T-helper 2 cell treated with Interferon-gamma antibody and Interleukin-4, amounts not matched to agents 100 ng/mL and 5 ng/mL, for 36 hours (primary cell): Measurements from ENCODE around the gene SIRPA. TPM values are rescaled to one million over a fixed set of nuclear protein-coding genes. Genes with fewer than 3 reads are reported as not detected.

Experiments
- intact Hi-C: fragments of 100-400 bp; cut with micrococcal nuclease; formaldehyde crosslinking; loops from one replicate; pipeline ENCODE4 v1.15.1; 2023
- total RNA-seq: library from RNA; stranded (reverse); gene quantifications from 2 replicates; pipeline ENCODE4 v1.2.3, GENCODE V29; 2022

The SIRPA gene
- total RNA-seq, 1 donor from 2014 or later, result not detected

DNA sequence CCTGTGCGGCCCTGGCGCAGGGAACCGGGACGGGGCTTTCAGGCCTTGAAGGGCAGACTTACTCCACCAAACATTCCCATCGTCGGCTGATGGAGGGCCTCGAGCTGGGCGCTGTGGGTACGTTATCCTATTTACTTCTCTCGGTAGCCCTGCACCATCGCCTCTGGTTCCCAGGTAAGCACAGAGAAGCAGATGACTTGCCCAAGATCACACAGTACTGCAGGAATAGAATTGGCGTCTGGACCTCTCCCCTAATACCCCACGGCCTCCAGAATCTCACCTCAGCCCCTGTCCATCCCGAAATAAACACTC is 52.3 kb downstream of the SIRPA start:
- intact Hi-C loops, result no loop called here

DNA sequence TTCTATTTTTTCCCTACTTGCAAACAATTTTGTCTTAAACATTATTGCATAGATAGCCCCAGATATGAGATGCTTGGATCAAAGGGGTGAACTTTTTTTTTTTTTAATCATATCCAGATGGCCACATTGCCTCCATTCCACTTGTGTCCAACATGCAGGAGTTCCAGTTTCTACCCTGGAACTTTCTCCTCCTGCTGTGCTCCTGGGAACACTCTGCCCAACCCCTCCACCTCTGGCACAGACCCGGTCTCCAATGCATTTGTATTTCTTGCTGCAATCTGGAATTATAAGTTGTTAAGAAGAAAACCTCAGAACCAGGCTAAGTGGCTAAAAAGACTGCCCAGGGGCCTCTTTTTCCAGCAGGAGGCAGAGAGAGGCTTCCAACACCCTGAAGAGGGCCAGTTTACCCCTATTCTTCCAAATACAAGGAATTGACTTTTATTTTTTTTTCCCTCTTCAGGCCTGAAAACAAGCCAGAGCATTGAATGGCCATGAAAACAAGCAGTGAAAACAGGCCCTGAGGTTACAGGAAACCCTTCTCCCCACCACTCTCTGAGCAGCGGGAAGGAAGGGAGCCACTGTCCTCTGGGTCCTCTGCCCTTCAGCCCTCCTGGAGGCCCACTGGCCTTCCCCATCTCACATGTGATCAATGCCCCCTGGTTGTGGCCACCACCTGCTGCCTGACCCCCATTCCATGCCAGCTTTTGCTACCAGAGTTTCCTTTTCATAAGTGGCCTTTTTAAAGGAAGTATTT is 54.3 kb downstream of the SIRPA start:
- intact Hi-C loops, result no loop called here

GRCh38 chr20:1950836-1951235 is 55.6 kb downstream of the SIRPA start:
- intact Hi-C loops, result no loop called here

DNA sequence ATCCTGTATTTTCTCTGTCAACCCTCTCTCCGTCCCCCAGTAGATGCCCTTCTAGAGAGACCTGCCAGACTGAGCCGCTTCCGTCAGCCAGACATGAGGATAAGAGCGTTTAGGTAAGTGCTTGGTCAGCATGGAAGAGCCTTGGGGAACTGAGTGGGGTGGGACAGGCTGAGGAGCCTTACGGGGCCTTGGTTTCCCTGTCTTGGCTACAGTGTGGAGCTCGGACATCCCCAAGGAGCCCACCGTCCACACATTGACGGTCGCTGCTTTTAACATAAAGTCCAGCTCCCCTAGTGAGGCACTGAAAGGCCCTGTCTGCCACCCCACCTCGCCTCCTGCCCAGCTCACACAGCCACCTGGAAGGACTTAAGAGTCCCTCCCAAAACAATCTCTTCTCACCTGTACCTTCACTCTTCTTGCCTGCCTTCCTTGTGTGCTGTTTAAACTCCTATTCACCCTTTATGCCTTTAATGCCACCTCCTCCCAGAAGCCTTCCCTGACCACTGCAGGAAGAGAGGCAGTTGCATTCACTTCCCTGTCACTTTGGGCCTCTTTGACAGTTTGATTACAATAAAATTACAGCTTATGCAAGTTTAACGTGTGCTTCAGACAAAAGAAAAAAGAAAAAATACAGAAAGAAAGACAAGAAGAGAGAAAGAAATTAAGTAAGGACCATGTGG is 56.4 kb downstream of the SIRPA start:
- intact Hi-C loops, result no loop called here

DNA sequence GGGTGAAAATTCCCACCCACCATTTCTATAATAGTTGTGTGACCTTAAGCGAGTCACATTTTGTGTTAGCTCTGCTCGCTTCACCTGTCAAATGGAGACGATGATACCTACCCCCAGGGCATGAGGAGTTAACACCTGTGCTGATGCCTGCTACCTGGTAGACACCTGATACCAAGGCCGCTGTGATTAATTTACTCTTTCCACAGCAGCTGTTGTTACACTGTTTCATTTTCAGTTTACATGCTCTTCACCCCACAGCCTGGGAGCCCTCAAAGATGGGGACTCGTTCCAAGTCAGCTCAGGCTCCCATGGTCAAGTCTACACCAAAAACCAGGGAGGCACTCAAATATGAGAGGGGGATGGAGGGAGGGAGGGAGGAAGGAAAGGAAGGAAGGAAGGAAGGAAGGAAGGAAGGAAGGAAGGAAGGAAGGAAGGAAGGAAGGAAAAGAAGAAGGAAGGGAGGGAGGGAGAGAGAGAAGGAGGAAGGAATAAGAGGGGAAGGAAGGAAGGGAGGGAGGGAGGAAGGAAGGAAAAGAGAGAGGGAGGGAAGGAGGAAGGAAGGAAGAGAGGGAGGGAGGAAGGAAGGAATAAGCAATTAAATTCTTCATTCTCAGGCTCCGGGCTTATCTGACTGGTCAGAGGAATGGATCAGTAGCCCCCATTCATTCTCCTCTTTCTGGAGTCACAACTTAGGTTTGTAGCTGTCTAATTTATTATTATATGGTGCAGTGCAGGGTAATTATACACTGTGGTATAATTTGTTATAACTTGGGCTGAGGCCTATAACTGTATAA is 57.7 kb downstream of the SIRPA start:
- intact Hi-C loops, result no loop called here

DNA sequence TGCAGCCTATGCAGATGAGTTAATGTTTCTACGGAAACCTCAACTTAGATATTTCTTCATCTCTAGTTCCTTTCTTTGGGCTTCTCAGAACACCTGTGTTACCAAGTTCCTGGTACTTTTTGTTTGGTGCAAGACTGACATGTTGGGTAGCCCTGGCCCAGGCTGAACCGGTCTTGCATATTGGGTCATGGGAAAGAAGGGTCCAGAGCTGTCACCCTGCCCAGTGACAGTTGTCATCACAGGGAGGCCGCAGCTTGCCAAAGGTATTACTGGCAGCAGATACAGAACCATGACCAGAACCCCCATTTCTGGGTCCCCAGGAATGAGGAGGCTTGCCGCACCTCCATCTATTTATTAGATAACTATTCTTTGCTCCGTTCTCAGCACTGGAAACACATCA is 58.4 kb downstream of the SIRPA start:
- intact Hi-C loops, result no loop called here

DNA sequence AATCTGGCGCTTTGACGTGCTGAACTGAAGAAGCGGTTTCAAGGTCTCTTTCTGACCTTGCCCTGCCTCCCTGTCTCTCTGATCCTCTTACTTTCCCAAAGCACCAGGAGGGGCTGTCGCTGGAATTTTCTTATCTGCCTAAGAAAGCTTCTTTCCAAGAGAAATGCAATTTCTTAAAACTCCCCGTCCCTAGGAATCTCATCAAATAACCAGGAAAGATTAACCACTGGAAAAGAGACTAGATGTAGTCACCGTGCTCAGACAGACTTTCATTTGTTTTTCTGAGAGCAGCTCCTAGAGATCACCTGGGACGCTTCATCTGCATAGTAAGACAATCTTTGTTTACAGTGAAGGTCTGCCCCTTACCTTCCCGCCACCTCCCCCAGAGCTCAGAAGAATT is 60.0 kb downstream of the SIRPA start:
- intact Hi-C loops, result no loop called here

- intact Hi-C loops, result no loop called here
Observed at GRCh38 chr20:1958426-1958825, 63.2 kb downstream of the SIRPA start.

DNA sequence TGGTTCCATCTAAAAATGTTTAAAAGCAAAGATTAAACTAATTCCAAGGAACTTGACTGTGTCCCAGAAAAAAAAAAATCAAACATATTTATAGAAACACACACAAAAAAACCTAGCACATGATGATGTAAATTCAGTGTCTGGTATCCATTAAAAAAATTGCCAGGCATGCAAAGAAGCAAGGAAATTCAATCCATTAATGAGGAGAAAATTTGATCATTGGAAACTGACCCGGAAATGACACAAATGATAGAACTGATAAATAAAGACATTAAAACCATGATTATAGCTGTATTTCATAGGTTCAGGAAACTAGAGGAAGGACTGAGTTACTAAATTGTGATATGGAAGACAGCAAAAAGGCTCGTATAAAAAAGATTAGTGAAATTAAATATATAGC is 63.9 kb downstream of the SIRPA start:
- intact Hi-C loops, result no loop called here

- intact Hi-C loops, result no loop called here
Observed at GRCh38 chr20:1961374-1961773, 66.2 kb downstream of the SIRPA start.

DNA sequence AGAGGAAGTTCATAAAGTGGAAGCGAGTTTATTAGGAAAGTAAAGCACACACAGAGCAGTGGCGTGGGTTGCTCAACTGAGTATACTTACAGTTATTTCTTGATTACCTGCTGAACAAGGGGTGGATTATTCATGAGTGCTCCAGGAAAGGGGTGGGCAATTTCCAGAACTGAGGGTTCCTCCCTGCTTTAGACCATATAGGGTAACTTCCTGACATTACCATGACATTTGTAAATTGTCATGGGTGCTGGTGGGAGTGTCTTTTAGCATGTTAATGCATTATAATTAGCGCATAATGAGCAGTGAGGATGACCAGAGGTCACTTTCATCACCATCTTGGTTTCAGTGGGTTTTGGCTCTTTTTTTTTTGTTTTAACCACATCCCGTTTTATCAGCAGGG is 68.9 kb downstream of the SIRPA start:
- intact Hi-C loops, result no loop called here

DNA sequence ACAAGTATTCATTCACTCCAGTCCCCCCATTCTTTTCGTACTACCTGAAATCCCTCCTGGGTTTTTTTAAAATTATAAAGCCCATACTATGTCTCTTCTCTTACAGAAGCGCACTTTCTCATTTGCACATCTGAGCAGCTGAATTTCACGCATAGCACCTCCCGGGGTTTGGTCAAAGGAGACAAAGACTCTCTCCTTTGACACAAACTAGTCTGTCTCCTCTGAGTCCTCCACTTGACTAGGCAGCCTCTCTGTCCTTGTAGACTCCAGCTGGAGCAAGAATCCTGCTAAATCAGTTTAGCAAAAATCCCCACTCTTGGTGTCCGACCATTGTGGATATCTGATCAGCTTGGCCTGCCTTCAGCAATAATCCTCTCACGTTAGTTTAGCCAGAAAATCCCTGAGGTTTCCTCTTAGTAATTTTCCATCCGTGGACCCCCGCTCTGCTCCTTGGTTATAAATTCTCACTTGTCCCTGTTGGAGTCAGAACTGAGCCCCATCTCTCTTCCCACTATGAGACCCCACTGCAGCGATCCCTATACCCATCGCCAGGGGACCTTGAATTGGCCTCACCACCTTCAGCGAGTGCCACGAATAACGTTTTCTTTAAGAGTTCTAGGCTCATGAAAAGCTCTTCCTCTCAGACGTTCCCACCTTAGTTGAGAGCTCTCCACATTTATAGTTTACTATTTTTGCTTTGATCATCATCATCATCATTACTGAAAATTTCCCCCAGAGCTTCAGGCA is 69.6 kb downstream of the SIRPA start:
- intact Hi-C loops, result loop anchor here (5.0 kb wide), 1 partner anchor 127 kb away; no protein-coding TSS in a partner anchor

DNA sequence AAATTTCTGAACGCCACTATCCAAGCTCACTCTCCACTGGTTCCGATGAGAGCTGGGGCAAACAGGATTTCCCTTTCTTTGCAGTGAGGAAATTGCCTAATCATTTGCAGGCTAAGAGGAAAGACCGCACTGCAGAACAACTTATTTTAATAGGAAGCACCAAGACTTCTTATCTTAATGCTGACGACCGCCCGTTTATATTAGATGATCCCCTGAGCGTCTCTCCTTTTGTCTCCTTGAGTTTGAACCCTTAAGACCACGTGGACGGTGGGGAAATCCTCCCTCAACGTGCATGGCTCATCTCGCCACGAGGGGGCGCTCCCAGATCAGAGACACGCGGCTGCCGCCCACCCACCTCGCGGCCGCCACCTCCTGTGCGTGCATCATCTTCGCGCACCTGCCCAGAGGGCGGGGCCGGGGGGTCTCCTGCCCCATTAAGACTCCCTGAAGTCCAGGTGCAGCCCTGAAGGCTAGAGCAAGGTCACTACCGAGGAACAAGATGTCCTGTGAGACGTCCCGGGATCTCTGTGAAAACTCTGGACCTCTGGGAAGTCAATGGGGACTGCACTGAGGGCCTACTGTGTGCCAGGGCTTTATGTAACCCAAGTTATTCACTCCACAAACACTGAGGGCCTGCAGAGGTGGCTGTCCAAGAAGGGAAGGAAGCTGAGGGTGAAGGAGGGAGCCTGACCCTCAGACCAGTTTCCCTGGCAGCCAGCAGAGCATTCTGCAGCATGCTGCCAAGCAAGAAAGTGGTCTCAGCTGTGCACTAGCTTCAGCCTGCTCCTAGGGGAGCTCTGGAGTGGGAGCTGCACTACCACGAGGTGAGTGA is 70.5 kb downstream of the SIRPA start:
- intact Hi-C loops, result loop anchor here (5.0 kb wide), 1 partner anchor 127 kb away; no protein-coding TSS in a partner anchor

DNA sequence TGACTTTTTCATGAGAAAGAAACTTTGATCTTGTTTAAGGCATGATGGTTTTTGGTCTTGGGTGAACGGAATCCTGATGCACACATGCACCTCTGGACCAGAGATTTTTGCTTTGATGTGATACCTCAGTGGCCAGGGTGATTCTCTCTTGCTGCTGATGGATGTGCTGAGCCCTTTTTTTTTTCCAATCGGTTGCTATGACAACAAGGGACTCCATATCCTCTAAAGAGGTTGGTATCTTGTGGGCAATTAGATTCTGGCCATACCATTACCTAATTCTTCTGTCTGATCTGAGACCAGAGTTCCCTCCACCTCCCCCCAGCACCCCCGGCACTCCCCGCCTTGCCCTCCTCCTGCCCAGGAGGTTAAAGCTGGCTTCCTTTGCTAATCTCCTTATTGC is 73.8 kb downstream of the SIRPA start:
- intact Hi-C loops, result loop anchor here (5.0 kb wide), 1 partner anchor 123 kb away; no protein-coding TSS in a partner anchor

- intact Hi-C loops, result no loop called here
Observed at GRCh38 chr20:1971893-1972586, 76.8 kb downstream of the SIRPA start.

- intact Hi-C loops, result no loop called here
Observed at GRCh38 chr20:1973601-1974440, 78.6 kb downstream of the SIRPA start.

- intact Hi-C loops, result no loop called here
Observed at GRCh38 chr20:1975291-1975690, 80.1 kb downstream of the SIRPA start.

GRCh38 chr20:1979106-1979778 is 84.0 kb downstream of the SIRPA start:
- intact Hi-C loops, result no loop called here

GRCh38 chr20:1982686-1983085 is 87.5 kb downstream of the SIRPA start:
- intact Hi-C loops, result no loop called here
